Measurements from ENCODE around the gene MAS1L. TPM values are rescaled to one million over a fixed set of nuclear protein-coding genes. Genes with fewer than 3 reads are reported as not detected.

MAS1L gene
- total RNA-seq, 1 experiment from 2014 or later: not detected

DNA sequence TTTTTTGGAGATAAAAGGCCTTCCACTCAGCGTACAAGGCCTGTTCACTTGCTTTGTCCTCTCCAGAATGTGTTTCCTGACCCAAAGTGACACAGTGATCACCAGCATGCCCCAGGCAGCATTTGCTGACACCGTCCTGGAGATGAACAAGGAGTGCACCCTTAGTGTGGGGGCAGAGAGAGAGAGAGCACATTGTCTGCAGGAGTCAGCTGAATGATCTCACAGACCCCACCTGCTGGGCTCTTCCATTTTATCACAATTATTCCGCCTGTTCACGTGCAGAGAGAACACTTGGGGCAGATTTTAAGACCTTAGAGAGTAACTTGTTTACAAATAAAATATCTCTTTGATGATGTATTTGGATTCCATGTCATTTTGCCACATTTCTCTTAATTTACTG, 22.4 kb upstream of the MAS1L start:
- ChIA-PET POLR2A (no interaction called here), CTCF (no interaction called here)
- no peaks in the 10 kb centered on the region for H3K36me3 Mint-ChIP-seq (ENCODE audit: insufficient read depth, unreplicated experiment)
- peaks cover 50% of the 10 kb centered on the region for H3K27me3 Mint-ChIP-seq (ENCODE audit: insufficient read depth, unreplicated experiment)
- BruUV-seq (replicated peaks): no TSS peak
- intact Hi-C loops (cut with micrococcal nuclease): no loop called here
- H3K4me1 Mint-ChIP-seq (ENCODE audit: insufficient read depth, unreplicated experiment): no peaks in the 10 kb centered on the region
- no peak for DNase-seq (ENCODE audit: unreplicated experiment)
- no peaks in the 10 kb centered on the region for H3K9me3 Mint-ChIP-seq (ENCODE audit: unreplicated experiment)
- H3K27ac Mint-ChIP-seq (ENCODE audit: low read depth, unreplicated experiment): peak overlapping the region; percentile 14
- no peak overlapping the region for H3K4me3 Mint-ChIP-seq (ENCODE audit: unreplicated experiment)
- TF ChIP-seq, protein P1, sequence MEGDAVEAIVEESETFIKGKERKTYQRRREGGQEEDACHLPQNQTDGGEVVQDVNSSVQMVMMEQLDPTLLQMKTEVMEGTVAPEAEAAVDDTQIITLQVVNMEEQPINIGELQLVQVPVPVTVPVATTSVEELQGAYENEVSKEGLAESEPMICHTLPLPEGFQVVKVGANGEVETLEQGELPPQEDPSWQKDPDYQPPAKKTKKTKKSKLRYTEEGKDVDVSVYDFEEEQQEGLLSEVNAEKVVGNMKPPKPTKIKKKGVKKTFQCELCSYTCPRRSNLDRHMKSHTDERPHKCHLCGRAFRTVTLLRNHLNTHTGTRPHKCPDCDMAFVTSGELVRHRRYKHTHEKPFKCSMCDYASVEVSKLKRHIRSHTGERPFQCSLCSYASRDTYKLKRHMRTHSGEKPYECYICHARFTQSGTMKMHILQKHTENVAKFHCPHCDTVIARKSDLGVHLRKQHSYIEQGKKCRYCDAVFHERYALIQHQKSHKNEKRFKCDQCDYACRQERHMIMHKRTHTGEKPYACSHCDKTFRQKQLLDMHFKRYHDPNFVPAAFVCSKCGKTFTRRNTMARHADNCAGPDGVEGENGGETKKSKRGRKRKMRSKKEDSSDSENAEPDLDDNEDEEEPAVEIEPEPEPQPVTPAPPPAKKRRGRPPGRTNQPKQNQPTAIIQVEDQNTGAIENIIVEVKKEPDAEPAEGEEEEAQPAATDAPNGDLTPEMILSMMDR (IDR thresholded peaks at IDR 0.05; ENCODE audit: unreplicated experiment): no peak

DNA sequence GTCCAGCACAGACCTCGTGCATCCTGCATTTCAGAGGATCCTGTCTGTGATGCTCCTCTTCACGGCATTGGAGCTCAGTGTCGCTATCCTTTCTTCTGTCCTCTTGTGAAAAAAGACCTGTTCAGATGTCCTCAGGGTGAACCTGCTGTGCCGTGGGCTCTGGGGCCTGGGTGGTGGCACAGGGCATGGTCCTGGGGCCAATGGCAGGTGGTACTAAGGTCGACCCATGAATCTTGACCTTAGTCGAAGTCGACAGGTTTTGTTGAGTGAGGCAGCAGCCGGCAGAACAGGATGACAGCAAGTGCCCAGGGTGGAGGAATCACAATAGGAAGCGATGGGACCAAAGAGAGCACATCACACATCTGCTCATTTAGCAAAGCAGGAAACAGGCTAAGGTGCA, 22.0 kb upstream of the MAS1L start:
- CTCF ChIA-PET: no interaction called here
- Mint-ChIP-seq H3K27ac (ENCODE audit: low read depth, unreplicated experiment) (peak overlapping the region; percentile 14), H3K4me3 (ENCODE audit: unreplicated experiment) (no peak overlapping the region), H3K4me1 (ENCODE audit: insufficient read depth, unreplicated experiment) (no peaks in the 10 kb centered on the region), H3K27me3 (ENCODE audit: insufficient read depth, unreplicated experiment) (peaks cover 50% of the 10 kb centered on the region), H3K36me3 (ENCODE audit: insufficient read depth, unreplicated experiment) (no peaks in the 10 kb centered on the region), H3K9me3 (ENCODE audit: unreplicated experiment) (no peaks in the 10 kb centered on the region)
- TF ChIP-seq, protein P1 (IDR thresholded peaks at IDR 0.05; ENCODE audit: unreplicated experiment): no peak
- DNase-seq (ENCODE audit: unreplicated experiment): no peak
- POLR2A ChIA-PET: no interaction called here
- intact Hi-C loops (cut with micrococcal nuclease): no loop called here
- BruUV-seq (replicated peaks): no TSS peak

DNA sequence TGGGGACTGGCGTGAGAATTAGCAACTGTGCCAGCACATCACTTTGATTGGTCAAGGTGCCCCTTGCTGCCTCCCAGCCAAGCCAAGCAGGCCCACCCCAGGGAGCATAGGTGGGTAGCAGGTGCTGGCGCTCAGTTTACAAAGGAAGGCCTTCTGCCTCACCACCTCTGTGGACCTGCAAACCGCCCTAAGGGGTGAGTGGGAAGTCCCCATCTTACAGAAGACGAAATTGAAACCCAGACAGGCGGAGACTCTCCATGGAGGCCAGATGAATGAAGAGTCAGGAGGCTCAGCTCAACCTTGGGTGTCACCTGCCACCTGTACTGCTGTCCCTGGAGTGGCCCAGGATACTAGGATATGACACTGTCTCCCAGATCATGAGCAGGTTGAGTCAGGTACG, 21.5 kb upstream of the MAS1L start:
- Mint-ChIP-seq H3K9me3 (ENCODE audit: unreplicated experiment) (no peaks in the 10 kb centered on the region), H3K4me3 (ENCODE audit: unreplicated experiment) (no peak overlapping the region), H3K27me3 (ENCODE audit: insufficient read depth, unreplicated experiment) (peaks cover 50% of the 10 kb centered on the region), H3K4me1 (ENCODE audit: insufficient read depth, unreplicated experiment) (no peaks in the 10 kb centered on the region), H3K36me3 (ENCODE audit: insufficient read depth, unreplicated experiment) (no peaks in the 10 kb centered on the region), H3K27ac (ENCODE audit: low read depth, unreplicated experiment) (no peak overlapping the region)
- no peak for DNase-seq (ENCODE audit: unreplicated experiment)
- TF ChIP-seq, protein P1 (IDR thresholded peaks at IDR 0.05; ENCODE audit: unreplicated experiment): no peak
- ChIA-PET CTCF (no interaction called here), POLR2A (no interaction called here)
- intact Hi-C loops (cut with micrococcal nuclease): no loop called here
- no TSS peak for BruUV-seq (replicated peaks)

DNA sequence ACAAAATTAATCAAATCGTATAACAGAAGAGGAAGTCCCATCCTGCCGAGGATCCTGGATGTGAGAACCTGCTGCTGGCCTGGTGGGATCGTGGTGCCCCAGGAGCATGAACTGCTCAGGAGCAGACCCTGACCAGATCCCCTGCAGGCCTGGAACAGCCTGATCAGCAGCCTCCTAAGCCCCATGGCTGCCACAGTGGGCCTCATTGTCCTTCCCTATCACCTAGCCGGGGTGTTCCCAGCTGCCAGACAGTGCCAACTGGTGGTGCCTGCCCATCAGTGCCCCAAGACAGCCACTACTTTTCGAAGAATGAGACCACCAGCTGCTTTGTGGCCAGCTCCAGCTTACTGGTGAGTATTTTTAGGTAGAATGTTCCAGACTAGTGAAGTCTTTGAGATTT, 19.6 kb upstream of the MAS1L start:
- no peaks in the 10 kb centered on the region for H3K9me3 Mint-ChIP-seq (ENCODE audit: unreplicated experiment)
- TF ChIP-seq, protein P1 (IDR thresholded peaks at IDR 0.05; ENCODE audit: unreplicated experiment): no peak
- DNase-seq (ENCODE audit: unreplicated experiment): no peak
- POLR2A ChIA-PET: no interaction called here
- H3K4me1 Mint-ChIP-seq (ENCODE audit: insufficient read depth, unreplicated experiment): peaks cover 6% of the 10 kb centered on the region
- no peaks in the 10 kb centered on the region for H3K36me3 Mint-ChIP-seq (ENCODE audit: insufficient read depth, unreplicated experiment)
- no peak overlapping the region for H3K27ac Mint-ChIP-seq (ENCODE audit: low read depth, unreplicated experiment)
- no peak overlapping the region for H3K4me3 Mint-ChIP-seq (ENCODE audit: unreplicated experiment)
- intact Hi-C loops (cut with micrococcal nuclease): no loop called here
- CTCF ChIA-PET: no interaction called here
- peaks cover 50% of the 10 kb centered on the region for H3K27me3 Mint-ChIP-seq (ENCODE audit: insufficient read depth, unreplicated experiment)
- no TSS peak for BruUV-seq (replicated peaks)

All from MCF 10A (cell line).